ENCODE data around the gene BTRC.

BTRC gene

DNA sequence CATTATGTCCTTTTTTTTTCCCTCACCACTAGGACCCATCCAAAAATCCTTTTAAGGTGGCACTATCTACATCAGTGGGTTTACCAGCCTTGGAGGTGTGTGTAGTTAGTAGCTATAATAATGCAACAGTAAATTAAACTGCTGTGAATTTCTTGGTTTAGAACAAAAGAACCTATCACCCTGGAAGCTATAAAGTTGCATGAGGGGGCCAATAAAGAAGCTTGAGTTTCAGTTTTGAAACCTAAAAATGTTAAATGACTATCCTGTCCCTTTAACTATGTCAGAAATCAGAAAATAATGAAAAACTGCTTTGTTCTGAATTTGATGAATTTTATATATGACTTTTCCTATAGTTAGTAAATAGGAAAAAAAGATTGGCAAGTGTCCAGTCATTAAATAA, 153.9 kb downstream of the BTRC start:
- H3K4me3 ChIP-seq (ENCODE audit: low read depth, low read length), result no peak overlapping the region
- TF ChIP-seq CTCF (conservative IDR thresholded peaks at IDR 0.05; ENCODE audit: low read depth, low read length), result no peak

DNA sequence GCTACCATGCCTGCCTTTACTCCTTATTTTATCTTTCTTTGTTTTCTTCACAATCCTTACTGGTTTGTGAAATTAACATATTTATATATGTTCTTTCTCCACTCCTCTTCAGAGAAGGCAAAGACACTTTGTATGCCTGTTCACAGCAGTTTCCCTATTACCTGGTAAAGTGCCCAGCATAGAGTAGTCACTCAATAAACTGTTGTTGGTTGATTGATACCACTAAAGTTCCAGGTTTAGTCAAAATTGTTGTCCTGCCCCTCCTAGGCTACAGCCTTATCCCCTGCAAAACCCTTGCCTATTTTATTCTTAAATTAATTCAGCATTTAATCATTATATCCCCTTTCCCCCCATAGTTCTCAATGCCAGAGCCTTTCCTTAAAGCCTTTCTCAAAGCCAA, 158.0 kb downstream of the BTRC start:
- H3K4me3 ChIP-seq (ENCODE audit: low read depth, low read length), result no peak overlapping the region
- TF ChIP-seq CTCF (conservative IDR thresholded peaks at IDR 0.05; ENCODE audit: low read depth, low read length), result no peak
- no peak for DNase-seq (ENCODE audit: low read depth)

More for the DNA sequence above, 153.9 kb downstream of the BTRC start:
- DNase-seq (ENCODE audit: low read depth), result no peak

DNA sequence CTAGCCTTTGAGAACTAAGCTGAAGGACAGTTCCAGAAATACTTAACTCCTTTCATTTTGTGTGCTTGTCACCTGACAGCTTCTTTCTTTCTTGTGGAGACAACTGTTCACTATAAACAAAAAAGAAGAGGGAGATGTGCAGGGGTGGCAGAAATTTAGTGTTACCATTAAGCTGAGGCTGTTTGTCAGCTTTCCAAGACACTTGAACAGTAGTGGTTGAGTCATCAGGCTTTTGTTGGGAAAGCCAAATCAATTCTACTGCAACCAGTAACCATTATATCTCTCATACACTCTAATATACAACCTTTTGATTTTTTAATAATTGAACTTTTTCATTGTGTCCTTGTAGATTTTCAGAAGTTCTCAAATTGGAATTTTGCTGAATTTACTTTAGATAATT, 158.8 kb downstream of the BTRC start:
- peak; percentile 37 for DNase-seq (ENCODE audit: low read depth)
- TF ChIP-seq CTCF (conservative IDR thresholded peaks at IDR 0.05; ENCODE audit: low read depth, low read length), result no peak
- no peak overlapping the region for H3K4me3 ChIP-seq (ENCODE audit: low read depth, low read length)

DNA sequence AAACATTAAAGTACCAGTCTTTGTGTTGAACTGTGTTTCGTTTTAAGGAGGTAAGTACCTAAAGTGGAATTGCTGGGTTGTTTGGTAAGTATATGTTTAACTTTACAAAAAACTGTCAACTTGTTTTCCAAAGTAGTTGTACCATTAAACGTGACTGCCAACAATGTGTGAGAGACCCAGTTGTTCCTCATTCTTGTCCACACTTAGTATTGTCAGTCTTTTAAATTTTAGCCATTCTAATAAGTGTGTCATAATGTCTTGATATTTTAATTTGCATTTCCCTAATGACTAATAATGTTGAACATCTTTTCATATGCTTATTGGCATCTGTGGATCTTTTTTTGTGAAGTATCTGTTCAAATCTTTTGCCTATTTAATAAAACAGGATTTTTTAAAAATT, 159.8 kb downstream of the BTRC start:
- no peak for DNase-seq (ENCODE audit: low read depth)
- no peak overlapping the region for H3K4me3 ChIP-seq (ENCODE audit: low read depth, low read length)
- no peak for TF ChIP-seq CTCF (conservative IDR thresholded peaks at IDR 0.05; ENCODE audit: low read depth, low read length)

- no peak for DNase-seq (ENCODE audit: low read depth)
- no peak overlapping the region for H3K4me3 ChIP-seq (ENCODE audit: low read depth, low read length)
- TF ChIP-seq CTCF (conservative IDR thresholded peaks at IDR 0.05; ENCODE audit: low read depth, low read length), result no peak
These were observed 171.9 kb downstream of the BTRC start for GRCh38 chr10:101525848-101526247.

- TF ChIP-seq CTCF (conservative IDR thresholded peaks at IDR 0.05; ENCODE audit: low read depth, low read length), result no peak
- no peak overlapping the region for H3K4me3 ChIP-seq (ENCODE audit: low read depth, low read length)
- DNase-seq (ENCODE audit: low read depth), result peak; percentile 14
These were observed 175.2 kb downstream of the BTRC start for GRCh38 chr10:101529207-101529606.

- H3K4me3 ChIP-seq (ENCODE audit: low read depth, low read length), result no peak overlapping the region
- TF ChIP-seq CTCF (conservative IDR thresholded peaks at IDR 0.05; ENCODE audit: low read depth, low read length), result no peak
- no peak for DNase-seq (ENCODE audit: low read depth)
These were observed 176.0 kb downstream of the BTRC start for GRCh38 chr10:101529725-101530553.

Measured in choroid plexus epithelial cell (primary cell).